ENCODE data around the gene SIAE. TPM values are rescaled to one million over a fixed set of nuclear protein-coding genes. Genes with fewer than 3 reads are reported as not detected.

Gene SIAE
- total RNA-seq, 1 experiment from 2014 or later = 5.6 TPM

- H3T11ph ChIP-seq (ENCODE audit: low read length) = no peak overlapping the region
- no peak for DNase-seq
- H3K27me3 Mint-ChIP-seq (ENCODE audit: low read depth) = peaks cover 13% of the 10 kb centered on the region
- no peaks in the 10 kb centered on the region for H3K79me1 ChIP-seq (ENCODE audit: insufficient read depth, low read depth, low read length, poor library complexity, severe bottlenecking)
- H3K9ac ChIP-seq (ENCODE audit: extremely low read depth, insufficient read length, low read length) = no peak overlapping the region
- peak overlapping the region; percentile 82; the same call in 1 of the 2 replicates for H3K14ac ChIP-seq (ENCODE audit: insufficient read depth, low read length)
- no peak overlapping the region for H4K5ac ChIP-seq (ENCODE audit: insufficient read length, low read depth, low read length)
- H3K4me1 ChIP-seq (ENCODE audit: insufficient read depth, low read length) = no peaks in the 10 kb centered on the region
- H4K91ac ChIP-seq (ENCODE audit: insufficient read length, low read depth, low read length) = no peak overlapping the region
- no peak overlapping the region for H3K23ac ChIP-seq (ENCODE audit: insufficient read length, low read depth, low read length)
- H3K4me3 Mint-ChIP-seq = peak overlapping the region; percentile 87 to 93
- H4K20me1 ChIP-seq (ENCODE audit: control insufficient read depth, insufficient read depth, insufficient read length) = no peaks in the 10 kb centered on the region
- no peaks in the 10 kb centered on the region for H3K9me3 ChIP-seq (ENCODE audit: control insufficient read depth, low read depth, low read length)
- TF ChIP-seq CTCF (conservative IDR thresholded peaks at IDR 0.05) = no peak
- no peak overlapping the region for H3K56ac ChIP-seq (ENCODE audit: insufficient read length, low read depth, low read length)
- H3K18ac ChIP-seq (ENCODE audit: insufficient read length, low read depth, low read length) = peak overlapping the region; percentile 82
- H2AK5ac ChIP-seq (ENCODE audit: insufficient read length, low read length) = no peak overlapping the region
- no peak overlapping the region for H2BK15ac ChIP-seq (ENCODE audit: low read depth, low read length)
- H2AFZ ChIP-seq (ENCODE audit: low read length) = no peak overlapping the region
- peaks cover 7 to 14% of the 10 kb centered on the region in 2 experiments for H3K4me1 Mint-ChIP-seq
- H3K4ac ChIP-seq (ENCODE audit: low read depth, low read length) = no peak overlapping the region
- no peak overlapping the region for H3K27ac ChIP-seq (ENCODE audit: insufficient read length, low read depth, low read length)
- no peaks in the 10 kb centered on the region for H3K79me2 ChIP-seq (ENCODE audit: insufficient read depth, low read length)
- H3K36me3 Mint-ChIP-seq (ENCODE audit: insufficient read depth in 1 of 3, low read depth in 3 of 3) = no peaks in the 10 kb centered on the region
- H3K4me2 ChIP-seq (ENCODE audit: insufficient read depth, insufficient read length, low read length) = peak overlapping the region; percentile 57
- no peak overlapping the region for H2BK5ac ChIP-seq (ENCODE audit: insufficient read length, low read length)
- peaks cover 12% of the 10 kb centered on the region for H3K23me2 ChIP-seq (ENCODE audit: insufficient read length, low read depth, low read length, poor library complexity, severe bottlenecking)
- WGBS (ENCODE audit: extremely low coverage, insufficient read length, low lambda C conversion rate) = no CpG with 5 or more reads among the region's 18 CpGs
- H3K27ac Mint-ChIP-seq = peak overlapping the region; percentile 78 to 97 (median 94); a peak in 4 of 7 replicates
- H4K8ac ChIP-seq (replicated peaks; ENCODE audit: insufficient read length, low read depth, low read length) = no peak overlapping the region
- H3K27me3 ChIP-seq (ENCODE audit: insufficient read depth, low read length) = peaks cover 6% of the 10 kb centered on the region
- no peaks in the 10 kb centered on the region for H3K9me3 Mint-ChIP-seq
- no peak overlapping the region for H2BK12ac ChIP-seq (ENCODE audit: insufficient read length, low read depth, low read length)
- H2BK120ac ChIP-seq (ENCODE audit: low read depth, low read length, poor library complexity, severe bottlenecking) = no peak overlapping the region
- H2BK20ac ChIP-seq (ENCODE audit: low read depth, low read length, poor library complexity, severe bottlenecking) = no peak overlapping the region
Measured at GRCh38 chr11:124674168-124674517, 604 bp upstream of the SIAE start.
